Activated CD8-positive, alpha-beta memory T cell treated with anti-CD3 and anti-CD28 coated beads for 24 hours (primary cell): ENCODE data around the gene OR2AG1.
"Not testable (repeated sequence)": the region's sequence is repeated elsewhere in the genome, so short reads cannot be mapped to it uniquely, and the experiment has no call there.

Source experiments
- DNase-seq: peaks from one replicate; pipeline ENCODE4 v3.0.0-alpha.2; 2020

The OR2AG1 gene

GRCh38 chr11:6794639-6795038 is 11.8 kb downstream of the OR2AG1 start:
- no peak for DNase-seq

DNA sequence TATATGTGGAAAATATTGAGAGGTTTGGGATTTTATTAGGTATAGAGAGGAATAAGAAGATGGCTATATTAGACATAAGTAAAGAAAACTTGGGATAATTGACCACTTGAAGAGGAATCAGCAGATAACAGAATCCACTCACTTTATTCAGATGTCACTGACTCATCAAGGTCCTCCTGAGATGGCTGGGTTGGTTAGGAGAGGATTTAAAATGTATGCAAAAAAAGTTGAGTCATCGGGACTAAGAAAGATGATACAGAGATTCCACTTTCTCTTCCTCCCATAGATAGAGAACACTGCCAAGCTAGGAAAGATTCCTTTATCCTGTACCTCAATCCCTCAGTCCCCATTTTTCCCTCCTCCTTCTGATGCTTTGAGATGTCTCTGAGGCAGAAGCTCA is 16.6 kb downstream of the OR2AG1 start, which contains the start of gene OR6A2:
Gene OR6A2 (minus strand): TSS at position 288 of the 400 bp plus-strand sequence. CDS start 3,981 bp downstream, outside the sequence.
- no peak for DNase-seq

DNA sequence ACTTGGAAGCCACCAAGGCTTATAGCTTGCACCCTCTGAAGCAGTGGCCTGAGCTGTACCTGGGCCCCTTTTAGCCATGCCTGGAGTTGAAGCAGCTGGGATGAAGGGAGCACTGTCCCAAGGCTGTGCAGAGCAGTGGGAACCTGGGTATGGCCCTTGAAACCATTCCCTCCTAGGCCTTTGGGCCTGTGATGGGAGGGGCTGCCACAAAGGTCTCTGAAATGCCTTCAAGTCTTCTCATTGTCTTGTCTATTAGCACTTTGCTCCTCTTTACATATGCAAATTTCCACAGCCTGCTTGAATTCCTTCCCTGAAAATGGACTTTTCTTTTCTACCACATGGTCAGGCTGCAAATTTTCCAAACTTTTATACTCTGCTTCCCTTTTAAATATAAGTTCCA is 18.3 kb downstream of the OR2AG1 start:
- DNase-seq: not testable (repeated sequence)

DNA sequence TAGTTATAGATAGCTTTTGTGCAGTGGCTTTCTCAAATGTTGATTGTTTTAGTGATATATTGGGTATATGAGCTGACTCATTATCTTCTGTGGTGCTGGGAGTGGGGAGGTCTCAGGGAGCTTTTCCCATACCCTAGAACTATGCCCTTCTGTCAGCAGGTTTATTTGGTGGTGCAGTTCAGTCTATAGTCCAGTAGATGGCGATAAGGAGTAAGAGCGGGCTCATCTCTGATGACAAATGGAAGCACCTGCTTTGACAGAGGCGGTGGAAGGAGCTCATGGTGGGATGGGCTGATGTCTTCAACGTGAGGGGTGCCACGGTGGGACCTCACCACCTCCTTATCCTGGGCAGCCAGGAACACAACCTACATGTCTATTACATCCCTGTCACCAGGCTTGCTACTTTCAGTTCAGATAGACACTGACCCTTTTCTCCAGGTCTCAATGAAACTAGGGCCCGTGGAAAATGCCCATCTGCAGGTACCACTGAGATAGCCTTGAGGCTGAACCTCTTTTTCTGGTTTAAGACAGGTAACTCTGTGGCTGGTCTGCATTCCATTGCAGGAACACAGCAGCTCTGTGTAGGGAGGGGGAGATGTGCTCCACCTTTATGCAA is 29.7 kb downstream of the OR2AG1 start:
- DNase-seq: no peak

- DNase-seq: no peak
These were observed 30.8 kb downstream of the OR2AG1 start for GRCh38 chr11:6813656-6814055.

DNA sequence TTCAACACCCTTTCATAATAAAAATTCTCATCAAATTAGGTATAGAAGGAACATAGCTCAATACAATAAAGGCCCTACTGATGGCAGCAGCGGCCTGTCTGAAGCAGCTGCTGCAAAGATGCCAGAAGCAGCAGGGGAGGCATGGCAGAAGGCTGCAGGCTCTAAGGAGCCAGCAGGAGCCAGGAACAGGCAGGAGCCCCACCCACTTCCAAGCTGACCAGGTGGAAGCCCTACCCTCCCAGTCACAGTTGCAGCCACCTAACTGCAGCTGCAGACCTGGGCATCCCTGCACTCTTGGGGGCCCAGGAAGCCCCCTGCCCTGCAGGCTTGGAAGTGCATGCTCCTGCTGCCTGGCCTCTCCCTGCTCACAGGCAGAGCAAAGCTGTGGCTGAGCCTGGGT is 34.9 kb downstream of the OR2AG1 start:
- no peak for DNase-seq

- no peak for DNase-seq
These were observed 36.1 kb downstream of the OR2AG1 start for GRCh38 chr11:6818967-6819366.

GRCh38 chr11:6824136-6824823 is 41.5 kb downstream of the OR2AG1 start:
- DNase-seq: no peak

- DNase-seq: no peak
These were observed 42.5 kb downstream of the OR2AG1 start for GRCh38 chr11:6825231-6825744.

DNA sequence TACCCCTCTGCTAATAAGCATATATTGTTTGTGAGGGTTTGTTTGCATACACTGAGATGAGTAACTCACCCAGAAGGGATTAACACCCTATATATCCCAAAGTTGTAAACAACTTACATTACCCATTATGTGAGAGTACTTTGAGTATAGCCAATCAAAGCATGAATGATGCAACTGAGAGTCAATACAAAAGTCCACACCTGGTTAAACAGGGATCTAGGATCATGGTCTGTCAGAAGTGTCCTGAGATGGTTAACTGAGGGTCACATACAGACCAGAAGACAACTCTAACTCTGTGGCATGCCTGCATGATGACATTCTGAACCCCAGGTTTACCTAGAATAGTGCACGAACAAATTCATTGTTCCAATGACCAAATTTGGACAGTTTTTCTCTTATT is 45.3 kb downstream of the OR2AG1 start:
- no peak for DNase-seq

DNA sequence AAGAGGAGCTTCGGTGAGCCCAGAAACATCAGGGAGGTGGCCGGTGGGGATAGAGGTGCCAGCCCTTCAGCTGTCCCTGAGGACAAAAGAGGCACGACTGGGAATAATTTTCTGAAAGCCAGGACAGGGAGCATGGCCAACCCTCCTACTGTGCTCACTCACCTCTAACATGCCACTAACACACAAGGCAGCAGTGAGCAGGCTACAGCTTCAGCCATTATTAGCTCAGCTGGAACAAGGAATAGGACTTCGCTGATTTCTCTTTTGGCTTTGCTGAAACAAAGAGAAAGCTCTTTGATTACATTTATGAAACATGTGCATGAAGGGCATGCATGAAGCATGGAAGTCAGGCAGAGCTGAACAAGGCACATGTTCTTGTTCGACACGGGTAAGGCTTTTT is 50.5 kb downstream of the OR2AG1 start:
- DNase-seq: no peak

DNA sequence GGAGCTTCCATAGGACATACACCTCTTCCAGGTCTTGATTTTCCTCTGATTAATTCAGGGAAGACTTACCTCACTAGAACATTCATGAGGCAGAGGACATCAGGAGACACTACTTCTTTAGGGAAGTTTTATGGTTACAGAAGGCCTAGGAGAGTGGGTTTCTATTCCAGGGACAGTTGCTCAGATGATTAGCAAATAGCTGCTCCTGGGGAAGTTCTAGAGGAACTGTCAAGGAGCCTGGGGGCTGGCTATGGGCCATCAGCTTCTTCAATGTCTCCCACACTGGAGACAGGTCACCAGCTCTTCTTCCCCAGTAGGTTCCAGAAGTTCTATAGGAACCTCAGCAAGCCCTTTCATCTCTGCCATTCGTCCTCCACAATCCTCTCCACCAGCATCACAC is 51.2 kb downstream of the OR2AG1 start:
- DNase-seq: no peak
